ENCODE results near the gene LAMA3.

GRCh38 chr18:23710068-23710527, 20.8 kb downstream of the LAMA3 start:
- no peak for TF ChIP-seq TAF1 (IDR thresholded peaks at IDR 0.05; ENCODE audit: low read depth, low read length)
- TF ChIP-seq POLR2AphosphoS5 (IDR thresholded peaks at IDR 0.05; ENCODE audit: low read depth, low read length), result no peak
- TF ChIP-seq POLR2A (IDR thresholded peaks at IDR 0.05; ENCODE audit: low read depth, low read length), result no peak
- no peak for TF ChIP-seq POU2F2 (IDR thresholded peaks at IDR 0.05; ENCODE audit: low read depth, low read length)
- no peak for TF ChIP-seq SPI1 (IDR thresholded peaks at IDR 0.05; ENCODE audit: low read depth, low read length)

Measured in GM12891 (cell line).